CD14-positive monocyte (primary cell): ENCODE results near the gene COL25A1. TPM values are rescaled to one million over a fixed set of nuclear protein-coding genes. Genes with fewer than 3 reads are reported as not detected.

Source experiments
- DNase-seq, 3 donors: peaks; one replicate each; pipeline ENCODE4 v3.0.0-alpha.2; 2011 to 2022
- H2AFZ ChIP-seq: 2 replicates; pipeline ENCODE4 v1.6.0; 2012; ENCODE audit warnings: mild to moderate bottlenecking, low read depth, low read length, inconsistent platforms; ENCODE audit not compliant: insufficient read depth, poor library complexity, severe bottlenecking
- H3K27ac ChIP-seq, 2 donors: 1 replicate in 1 of 2; 2 replicates in 1 of 2; pipeline ENCODE4 v1.5.1; 2012 to 2013; ENCODE audit warnings: low read length in 2 of 2, control low read depth in 1 of 2, inconsistent platforms in 1 of 2, low read depth in 1 of 2, mild to moderate bottlenecking in 1 of 2
- H3K27me3 ChIP-seq, 2 donors: one replicate each; pipeline versions ENCODE4 v1.6.0 to v1.6.1; 2011 to 2013; ENCODE audit warnings: low read length in 2 of 2; ENCODE audit not compliant: control insufficient read depth in 2 of 2, insufficient read depth in 2 of 2
- H3K36me3 ChIP-seq, 2 donors: replicated peaks in 1 of 2; 1 replicate in 1 of 2; 2 replicates in 1 of 2; pipeline versions ENCODE4 v1.5.1 to v1.6.1; 2012 to 2013; ENCODE audit warnings: low read length in 2 of 2, control low read depth in 1 of 2, inconsistent platforms in 1 of 2, mild to moderate bottlenecking in 1 of 2; ENCODE audit not compliant: insufficient read depth in 2 of 2, control insufficient read depth in 1 of 2
- H3K4me1 ChIP-seq, 2 donors: 1 replicate in 1 of 2; 2 replicates in 1 of 2; pipeline versions ENCODE4 v1.5.1 to v1.6.1; 2012 to 2013; ENCODE audit warnings: low read length in 2 of 2, control low read depth in 1 of 2, inconsistent platforms in 1 of 2, mild to moderate bottlenecking in 1 of 2, moderate library complexity in 1 of 2; ENCODE audit not compliant: insufficient read depth in 2 of 2, control insufficient read depth in 1 of 2
- H3K4me2 ChIP-seq: replicated peaks from 2 replicates; pipeline ENCODE3; 2012; ENCODE audit warnings: low read length, moderate library complexity, mild to moderate bottlenecking; ENCODE audit not compliant: poor library complexity, severe bottlenecking; ENCODE audit errors: extremely low read depth
- H3K4me3 ChIP-seq, 3 experiments: fragments of 200-600 bp in 1 of 3; sonication (generic) in 1 of 3; replicated peaks in 1 of 3; 1 replicate in 2 of 3; 2 replicates in 1 of 3; pipeline ENCODE4 v1.5.1; 2011 to 2013; ENCODE audit warnings: low read length in 3 of 3, mild to moderate bottlenecking in 3 of 3, control low read depth in 2 of 3, low read depth in 2 of 3, inconsistent platforms in 1 of 3, moderate library complexity in 1 of 3
- H3K79me2 ChIP-seq: 2 replicates; pipeline ENCODE4 v1.6.0; 2012; ENCODE audit warnings: mild to moderate bottlenecking, control low read depth, inconsistent platforms, low read length, moderate library complexity; ENCODE audit not compliant: insufficient read depth
- H3K9ac ChIP-seq: 2 replicates; pipeline ENCODE4 v1.6.0; 2017; ENCODE audit warnings: low read length, mild to moderate bottlenecking; ENCODE audit not compliant: insufficient read depth, poor library complexity, severe bottlenecking
- H3K9me3 ChIP-seq, 2 donors: replicated peaks in 1 of 2; 1 replicate in 1 of 2; 2 replicates in 1 of 2; pipeline versions ENCODE4 v1.5.1 to v1.6.1; 2012 to 2013; ENCODE audit warnings: low read length in 2 of 2, control low read depth in 1 of 2; ENCODE audit not compliant: control insufficient read depth in 1 of 2, insufficient read depth in 1 of 2
- H4K20me1 ChIP-seq: 2 replicates; pipeline ENCODE4 v1.6.0; 2012; ENCODE audit warnings: mild to moderate bottlenecking, low read length, control low read depth, moderate library complexity; ENCODE audit not compliant: insufficient read depth
- H3K27ac Mint-ChIP-seq, 7 donors: one replicate each; pipeline ENCODE4 v1.8.0; 2020; ENCODE audit warnings: mild to moderate bottlenecking in 7 of 7, mixed read lengths in 7 of 7, moderate library complexity in 6 of 7, inconsistent platforms in 2 of 7
- H3K27me3 Mint-ChIP-seq, 3 donors: one replicate each; pipeline ENCODE4 v1.8.0; 2021 to 2022; ENCODE audit warnings: low read depth in 3 of 3, mild to moderate bottlenecking in 3 of 3, mixed read lengths in 3 of 3, moderate library complexity in 3 of 3, inconsistent platforms in 1 of 3
- H3K36me3 Mint-ChIP-seq, 2 donors: one replicate each; pipeline ENCODE4 v1.8.0; 2020; ENCODE audit warnings: mixed read lengths in 2 of 2, inconsistent platforms in 1 of 2, mild to moderate bottlenecking in 1 of 2
- H3K4me1 Mint-ChIP-seq: one replicate; pipeline ENCODE4 v1.8.0; 2020; ENCODE audit warnings: mild to moderate bottlenecking, mixed read lengths
- H3K4me3 Mint-ChIP-seq, 2 donors: one replicate each; pipeline ENCODE4 v1.8.0; 2020; ENCODE audit warnings: mild to moderate bottlenecking in 2 of 2, mixed read lengths in 2 of 2, moderate library complexity in 1 of 2
- H3K9me3 Mint-ChIP-seq, 7 donors: one replicate each; pipeline ENCODE4 v1.8.0; 2020 to 2022; ENCODE audit warnings: mixed read lengths in 7 of 7, mild to moderate bottlenecking in 6 of 7, moderate library complexity in 6 of 7, inconsistent platforms in 2 of 7
- CTCF ChIP-seq: fragments of 200-600 bp; IDR thresholded peaks from one replicate; pipeline ENCODE4 v1.8.0; 2022; ENCODE audit warnings: antibody characterized with exemption, mild to moderate bottlenecking
- WGBS: methylation state at CpG from one replicate; pipeline ENCODE4 v1.1.5; 2013; ENCODE audit warnings: missing lambda C conversion rate; ENCODE audit not compliant: insufficient coverage; 5-methylcytosine and 5-hydroxymethylcytosine counted together
- intact Hi-C, 2 donors: fragments of 100-400 bp; cut with micrococcal nuclease; formaldehyde crosslinking; loops; one replicate each; pipeline versions ENCODE4 v1.15.0 to v1.15.1; 2023
- polyA plus RNA-seq, 3 donors: library from polyadenylated mRNA; depleted of rRNA in 1 of 3; unstranded in 2 of 3; stranded (reverse) in 1 of 3; fragments of 300-500 nt in 2 of 3; fragments of >200 nt in 1 of 3; fragmentation: Illumina TruSeq in 2 of 3; gene quantifications; 1 replicate in 2 of 3; 2 replicates in 1 of 3; pipeline ENCODE4 v1.2.3, GENCODE V29; 2012 to 2021

Gene COL25A1
- polyA plus RNA-seq, 3 donors = not detected

- H3K27ac ChIP-seq = no peak overlapping the region
Observed at GRCh38 chr4:108946237-108946636, 356.2 kb downstream of the COL25A1 start.

GRCh38 chr4:108943976-108944591 lies 358.4 kb downstream of the COL25A1 start:
- H2AFZ ChIP-seq = no peak overlapping the region
- no CpG with 5 or more reads among the region's 4 CpGs for WGBS
- H3K36me3 ChIP-seq = no peaks in the 10 kb centered on the region
- no peak for TF ChIP-seq CTCF
- no peak for DNase-seq
- no peak overlapping the region for H3K27ac Mint-ChIP-seq
- H3K4me3 Mint-ChIP-seq = no peak overlapping the region
- no peaks in the 10 kb centered on the region for H3K9me3 Mint-ChIP-seq
- no peak overlapping the region for H3K27ac ChIP-seq
- no peak overlapping the region for H3K4me3 ChIP-seq
- H3K9ac ChIP-seq = no peak overlapping the region
- H3K27me3 Mint-ChIP-seq = peaks cover 0 to 6% (median 0%) of the 10 kb centered on the region in 3 donors
- H3K4me2 ChIP-seq = no peak overlapping the region
- no peaks in the 10 kb centered on the region for H3K36me3 Mint-ChIP-seq
- H3K79me2 ChIP-seq = no peaks in the 10 kb centered on the region
- H3K4me1 ChIP-seq = no peaks in the 10 kb centered on the region
- no peaks in the 10 kb centered on the region for H3K27me3 ChIP-seq
- no peaks in the 10 kb centered on the region for H3K9me3 ChIP-seq
- H3K4me1 Mint-ChIP-seq = no peaks in the 10 kb centered on the region
- intact Hi-C loops = no loop called here
- no peaks in the 10 kb centered on the region for H4K20me1 ChIP-seq

More at GRCh38 chr4:108946237-108946636, 356.2 kb downstream of the COL25A1 start:
- Mint-ChIP-seq H3K9me3 (peaks cover 0 to 2% (median 0%) of the 10 kb centered on the region in 7 donors), H3K4me3 (no peak overlapping the region), H3K27ac (no peak overlapping the region), H3K36me3 (no peaks in the 10 kb centered on the region), H3K27me3 (peaks cover 0 to 2% (median 2%) of the 10 kb centered on the region in 3 donors), H3K4me1 (no peaks in the 10 kb centered on the region)
- Histone ChIP-seq H3K4me2 (no peak overlapping the region), H3K79me2 (no peaks in the 10 kb centered on the region), H4K20me1 (no peaks in the 10 kb centered on the region), H3K4me1 (no peaks in the 10 kb centered on the region), H2AFZ (no peak overlapping the region), H3K9me3 (no peaks in the 10 kb centered on the region), H3K4me3 (no peak overlapping the region), H3K9ac (no peak overlapping the region), H3K36me3 (no peaks in the 10 kb centered on the region), H3K27me3 (no peaks in the 10 kb centered on the region)
- WGBS = no CpG with 5 or more reads among the region's 2 CpGs
- no peak for TF ChIP-seq CTCF
- intact Hi-C loops = no loop called here
- DNase-seq = no peak
